H1 (cell line): ENCODE results near the gene DNAI2. TPM values are rescaled to one million over a fixed set of nuclear protein-coding genes. Genes with fewer than 3 reads are reported as not detected.

ENCODE experiments used
- CTCF ChIA-PET: fragments of 300-600 bp; sonication (Branson Sonifier 250); formaldehyde crosslinking; loops from one replicate; lab custom pipeline; 2021; ENCODE audit not compliant: partially characterized antibody; lab: Charles Lee
- POLR2A ChIA-PET: fragments of 300-600 bp; sonication (Branson Sonifier 250); formaldehyde crosslinking; loops from one replicate; lab custom pipeline; 2021; ENCODE audit warnings: inconsistent platforms; ENCODE audit not compliant: partially characterized antibody; lab: Charles Lee
- DNase-seq, 2 experiments: peaks; one replicate each; pipeline versions ENCODE4 v3.0.0 to v3.0.0-alpha.2; 2010 to 2022; ENCODE audit warnings: low spot score in 2 of 2, low read depth in 1 of 2, mixed read lengths in 1 of 2
- FAIRE-seq: peaks from 2 replicates; lab custom pipeline; 2011; peaks lifted over from hg19 to GRCh38; lab: Jason Lieb, UNC
- H2AFZ ChIP-seq: 2 replicates; pipeline ENCODE4 v1.8.1; 2012; ENCODE audit warnings: low read length, inconsistent platforms
- H2AK5ac ChIP-seq: 2 replicates; pipeline ENCODE4 v1.6.1; 2013; ENCODE audit warnings: low read depth, low read length
- H2BK120ac ChIP-seq: replicated peaks from 2 replicates; pipeline ENCODE3; 2013; ENCODE audit warnings: low read depth, low read length, inconsistent platforms
- H2BK12ac ChIP-seq: 2 replicates; pipeline ENCODE4 v1.6.1; 2013; ENCODE audit warnings: low read depth, low read length
- H2BK15ac ChIP-seq: 2 replicates; pipeline ENCODE4 v1.6.1; 2013; ENCODE audit warnings: low read length
- H2BK20ac ChIP-seq: 2 replicates; pipeline ENCODE4 v1.6.1; 2013; ENCODE audit warnings: low read length
- H2BK5ac ChIP-seq: 2 replicates; pipeline ENCODE4 v1.6.1; 2013; ENCODE audit warnings: low read depth, low read length
- H3K14ac ChIP-seq: 2 replicates; pipeline ENCODE4 v1.6.1; 2013; ENCODE audit warnings: inconsistent platforms; ENCODE audit not compliant: insufficient read length
- H3K18ac ChIP-seq: 2 replicates; pipeline ENCODE4 v1.6.1; 2013; ENCODE audit warnings: low read length; ENCODE audit errors: extremely low read depth
- H3K23ac ChIP-seq: 2 replicates; pipeline ENCODE4 v1.6.1; 2013; ENCODE audit warnings: inconsistent platforms; ENCODE audit not compliant: insufficient read length
- H3K23me2 ChIP-seq: 2 replicates; pipeline ENCODE4 v1.6.1; 2013; ENCODE audit warnings: low read depth, low read length
- H3K27ac ChIP-seq: 2 replicates; pipeline ENCODE4 v1.6.1; 2011; ENCODE audit warnings: low read depth, low read length, inconsistent platforms
- H3K27me3 ChIP-seq, 4 experiments: replicated peaks in 1 of 4; 1 replicate in 1 of 4; 2 replicates in 3 of 4; pipeline versions ENCODE4 v1.6.1 to v1.8.1; 2011 to 2013; ENCODE audit warnings: low read length in 3 of 4, mild to moderate bottlenecking in 3 of 4, inconsistent platforms in 2 of 4, mixed read lengths in 2 of 4, moderate library complexity in 1 of 4; ENCODE audit not compliant: control insufficient read depth in 3 of 4, insufficient read depth in 3 of 4; ENCODE audit errors: extremely low read depth in 1 of 4
- H3K36me3 ChIP-seq, 4 experiments: 2 replicates each; pipeline versions ENCODE4 v1.6.1 to v1.8.1; 2011 to 2013; ENCODE audit warnings: mild to moderate bottlenecking in 4 of 4, low read length in 3 of 4, moderate library complexity in 2 of 4, control low read depth in 1 of 4, inconsistent platforms in 1 of 4; ENCODE audit not compliant: insufficient read depth in 4 of 4, control insufficient read depth in 2 of 4
- H3K4ac ChIP-seq: replicated peaks from 2 replicates; pipeline ENCODE3; 2013; ENCODE audit warnings: low read length, low read depth, mixed read lengths, inconsistent platforms; ENCODE audit not compliant: insufficient read length
- H3K4me1 ChIP-seq, 4 experiments: replicated peaks in 1 of 4; 1 replicate in 1 of 4; 2 replicates in 3 of 4; pipeline versions ENCODE4 v1.6.1 to v1.8.1; 2011 to 2013; ENCODE audit warnings: low read length in 3 of 4, inconsistent platforms in 2 of 4, mixed read lengths in 1 of 4; ENCODE audit not compliant: insufficient read depth in 4 of 4, control insufficient read depth in 3 of 4
- H3K4me2 ChIP-seq, 2 experiments: 2 replicates each; pipeline versions ENCODE4 v1.6.1 to v1.8.1; 2011 to 2013; ENCODE audit warnings: low read depth in 2 of 2, low read length in 2 of 2, control low read depth in 1 of 2, inconsistent platforms in 1 of 2, mild to moderate bottlenecking in 1 of 2; ENCODE audit not compliant: insufficient read depth in 1 of 2
- H3K4me3 ChIP-seq, 4 experiments: fragments of 200-600, 300-600 bp in 1 of 4; sonication (generic), shearing (Covaris generic), sonication (Bioruptor Twin) in 1 of 4; 2 replicates each; pipeline versions ENCODE4 v1.5.1 to v1.8.1; 2011 to 2016; ENCODE audit warnings: low read length in 4 of 4, low read depth in 3 of 4, control low read depth in 2 of 4, inconsistent platforms in 2 of 4, mild to moderate bottlenecking in 2 of 4, mixed read lengths in 1 of 4, moderate library complexity in 1 of 4; ENCODE audit not compliant: insufficient read depth in 2 of 4; ENCODE audit errors: extremely low read depth in 1 of 4
- H3K56ac ChIP-seq: replicated peaks from 2 replicates; pipeline ENCODE3; 2013; ENCODE audit warnings: low read depth, mild to moderate bottlenecking, mixed read lengths, low read length, inconsistent platforms; ENCODE audit not compliant: insufficient read length
- H3K79me1 ChIP-seq: 2 replicates; pipeline ENCODE4 v1.6.1; 2013; ENCODE audit warnings: low read depth, low read length, control low read depth
- H3K79me2 ChIP-seq, 2 experiments: 2 replicates each; pipeline versions ENCODE4 v1.6.1 to v1.8.1; 2012 to 2013; ENCODE audit warnings: low read length in 2 of 2, mild to moderate bottlenecking in 2 of 2, inconsistent platforms in 1 of 2; ENCODE audit not compliant: insufficient read depth in 2 of 2, control insufficient read depth in 1 of 2
- H3K9ac ChIP-seq, 4 experiments: replicated peaks in 1 of 4; 1 replicate in 1 of 4; 2 replicates in 3 of 4; pipeline versions ENCODE4 v1.6.1 to v1.8.1; 2011 to 2013; ENCODE audit warnings: low read depth in 3 of 4, low read length in 3 of 4, control low read depth in 2 of 4, mild to moderate bottlenecking in 2 of 4, moderate library complexity in 2 of 4, inconsistent platforms in 1 of 4; ENCODE audit errors: extremely low read depth in 1 of 4
- H3K9me3 ChIP-seq, 2 experiments: 2 replicates each; pipeline versions ENCODE4 v1.6.1 to v1.8.1; 2012 to 2013; ENCODE audit warnings: mild to moderate bottlenecking in 2 of 2, moderate library complexity in 2 of 2, control low read depth in 1 of 2, inconsistent platforms in 1 of 2, low read depth in 1 of 2, low read length in 1 of 2, mixed read lengths in 1 of 2; ENCODE audit not compliant: insufficient read depth in 2 of 2
- H4K20me1 ChIP-seq, 2 experiments: replicated peaks in 1 of 2; 2 replicates each; pipeline versions ENCODE3 to v1.8.1; 2011 to 2013; ENCODE audit warnings: inconsistent platforms in 2 of 2, low read length in 2 of 2, mild to moderate bottlenecking in 1 of 2; ENCODE audit not compliant: insufficient read depth in 2 of 2, control insufficient read depth in 1 of 2
- H4K5ac ChIP-seq: 2 replicates; pipeline ENCODE4 v1.6.1; 2013; ENCODE audit warnings: low read length, low read depth, mixed read lengths, inconsistent platforms; ENCODE audit not compliant: insufficient read length
- H4K8ac ChIP-seq: 2 replicates; pipeline ENCODE4 v1.8.0; 2013; ENCODE audit warnings: mild to moderate bottlenecking, moderate library complexity, low read length, inconsistent platforms; ENCODE audit not compliant: insufficient read depth; ENCODE audit errors: extremely low read depth
- H4K91ac ChIP-seq: replicated peaks from 2 replicates; pipeline ENCODE3; 2013; ENCODE audit warnings: low read length, mixed read lengths, inconsistent platforms; ENCODE audit not compliant: insufficient read length
- CTCF ChIP-seq, 3 experiments: IDR thresholded peaks; 1 replicate in 2 of 3; 2 replicates in 1 of 3; pipeline versions ENCODE4 v1.5.1 to v1.6.1; 2011; ENCODE audit warnings: low read length in 3 of 3, mild to moderate bottlenecking in 3 of 3, inconsistent platforms in 2 of 3, low read depth in 1 of 3, moderate library complexity in 1 of 3; ENCODE audit not compliant: insufficient read depth in 1 of 3; ENCODE audit errors: control extremely low read depth in 1 of 3
- KDM5A ChIP-seq: fragments of 200-600 bp; IDR thresholded peaks from 2 replicates; pipeline ENCODE4 v1.7.1; 2012; ENCODE audit warnings: mild to moderate bottlenecking, low read length, inconsistent platforms, mixed read lengths
- SUZ12 ChIP-seq: fragments of 200-600 bp; sonication (generic); IDR thresholded peaks from 2 replicates; pipeline ENCODE4 v1.6.1; 2012; ENCODE audit warnings: mild to moderate bottlenecking, inconsistent platforms, low read length, moderate library complexity, mixed read lengths
- WGBS, 2 experiments: shearing (Covaris generic) in 1 of 2; methylation state at CpG; one replicate each; pipeline versions ENCODE4 v1.1.6 to v1.1.7; 2013 to 2015; ENCODE audit warnings: low lambda C conversion rate in 2 of 2, mixed read lengths in 2 of 2, inconsistent platforms in 1 of 2, low coverage in 1 of 2, missing lambda C conversion rate in 1 of 2; ENCODE audit not compliant: insufficient replicate concordance in 2 of 2, insufficient coverage in 1 of 2, insufficient read length in 1 of 2; ENCODE audit errors: extremely low coverage in 1 of 2, missing lambda C conversion rate in 1 of 2; 5-methylcytosine and 5-hydroxymethylcytosine counted together
- polyA plus RNA-seq, 7 experiments: library from polyadenylated mRNA; depleted of rRNA in 3 of 7; stranded (reverse) in 5 of 7; unstranded in 2 of 7; fragments of >200 nt in 5 of 7; fragments of 200-250 nt in 2 of 7; gene quantifications; 1 replicate in 5 of 7; 2 replicates in 1 of 7; 4 replicates in 1 of 7; pipeline versions ENCODE4 v1.2.1 to v1.2.3, GENCODE V29; 2011 to 2013; ENCODE audit warnings: missing spikeins in 2 of 7, mixed read lengths in 2 of 7
- total RNA-seq: library from RNA; stranded (reverse); fragmentation: NEBNext Ultra II Directional; extraction: Animal tissue kit (Norgen Biotek cat#: 25700); gene quantifications from 2 replicates; pipeline ENCODE4 v1.2.1, GENCODE V29; 2021

The DNAI2 gene
- total and polyA plus RNA-seq, 2 of the 8 experiments (the other 6 are each of a cell fraction or from before 2014, with no cell fraction given) = 0.08 to 0.15 TPM

- no peak overlapping the region for H4K91ac ChIP-seq
- no peak overlapping the region for H3K4ac ChIP-seq
- no peak overlapping the region for H2BK20ac ChIP-seq
- peaks cover 2% of the 10 kb centered on the region; the same call in 1 of the 2 replicates for H3K23me2 ChIP-seq
- no peak overlapping the region for H3K23ac ChIP-seq
- H2BK12ac ChIP-seq = no peak overlapping the region
- no peak overlapping the region for H2BK15ac ChIP-seq
- H2AK5ac ChIP-seq = no peak overlapping the region
- POLR2A ChIA-PET = no interaction called here
- no peak overlapping the region for H4K5ac ChIP-seq
- H4K20me1 ChIP-seq = peaks cover 0 to 3% of the 10 kb centered on the region in 2 experiments
- H3K79me1 ChIP-seq = no peaks in the 10 kb centered on the region
- CTCF ChIA-PET = interaction anchor here (0.6 to 11.2 kb wide), 10 partner anchors 14 to 243 kb away, joined by 3 to 114 read pairs (median 8); partner anchors contain the start of genes BTBD17, CD300A and GPR142
- H3K18ac ChIP-seq = no peak overlapping the region
- H3K36me3 ChIP-seq = no peaks in the 10 kb centered on the region
- H3K27me3 ChIP-seq = peaks cover 16 to 38% (median 31%) of the 10 kb centered on the region in 4 experiments
- no peak overlapping the region for H3K14ac ChIP-seq
- H3K56ac ChIP-seq = no peak overlapping the region
- FAIRE-seq (no peak), DNase-seq (no peak)
- H3K4me1 ChIP-seq = peaks cover 0 to 11% (median 7%) of the 10 kb centered on the region in 4 experiments; a peak in 6 of 7 replicates
- H3K9me3 ChIP-seq = no peaks in the 10 kb centered on the region
- no peak overlapping the region for H2AFZ ChIP-seq
- no peak overlapping the region for H3K9ac ChIP-seq
- H3K4me2 ChIP-seq = no peak overlapping the region
- H2BK5ac ChIP-seq = no peak overlapping the region
- H3K4me3 ChIP-seq = no peak overlapping the region
- H2BK120ac ChIP-seq = no peak overlapping the region
- no peak for TF ChIP-seq KDM5A
- TF ChIP-seq SUZ12 = no peak
- TF ChIP-seq CTCF (IDR thresholded peaks at IDR 0.05; ENCODE audit: control extremely low read depth in 1 of 3, insufficient read depth in 1 of 3, low read depth in 1 of 3, low read length in 3 of 3) = no peak
- H3K79me2 ChIP-seq = no peaks in the 10 kb centered on the region
- no peak overlapping the region for H3K27ac ChIP-seq
- H4K8ac ChIP-seq = no peak overlapping the region
- 86% methylated on average over 16 of the region's 19 CpGs; no CpG with 5 or more reads in 1 of the 2 experiments for WGBS, 2 experiments
Measured at GRCh38 chr17:74349120-74349519, 75.1 kb downstream of the DNAI2 start.
